H4 (cell line): ENCODE results near the gene ENTPD8. TPM values are rescaled to one million over a fixed set of nuclear protein-coding genes. Genes with fewer than 3 reads are reported as not detected.
A peak's percentile ranks its signal among the peaks of the same experiment; 100 is the strongest.

Experiments
- DNase-seq: peaks from one replicate; pipeline ENCODE4 v3.0.0-alpha.2; 2015; ENCODE audit warnings: low spot score
- total RNA-seq: library from RNA; depleted of rRNA; stranded (reverse); fragments of >200 nt; shearing (Covaris generic); gene quantifications from 2 replicates; pipeline ENCODE4 v1.2.3, GENCODE V29; 2014

The ENTPD8 gene
- total RNA-seq, 1 experiment from 2014 or later = 0.08 TPM

DNA sequence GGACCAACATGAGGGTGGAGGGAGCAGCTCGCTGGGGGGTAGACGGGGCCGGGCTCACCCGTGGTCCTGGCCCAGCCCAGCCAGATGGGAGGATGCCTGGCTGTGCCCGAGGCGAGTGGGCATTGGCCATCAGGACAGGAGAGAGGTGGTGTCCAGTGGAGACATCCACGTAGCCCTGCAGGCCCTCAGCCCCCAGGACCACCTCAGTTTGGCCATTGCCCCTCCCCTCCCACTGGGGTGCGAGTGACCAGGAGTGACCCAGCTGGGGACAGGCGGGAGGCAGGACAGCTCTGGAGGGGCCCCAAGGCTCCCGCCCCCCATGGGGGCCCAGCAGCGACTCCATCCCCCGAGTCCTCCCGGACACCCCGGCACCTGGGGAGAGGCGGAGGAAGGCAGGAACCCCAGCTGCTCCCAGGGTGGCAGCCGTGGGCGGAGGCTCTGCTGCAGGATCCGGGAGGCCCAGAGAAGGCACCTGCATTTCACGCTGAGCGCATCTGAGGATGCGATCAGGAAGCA is 9.7 kb downstream of the ENTPD8 start:
- no peak for DNase-seq

- no peak for DNase-seq
Measured at GRCh38 chr9:137430723-137431415, 10.3 kb downstream of the ENTPD8 start.

- DNase-seq = no peak
Measured at GRCh38 chr9:137429974-137430722, 11.0 kb downstream of the ENTPD8 start.

DNA sequence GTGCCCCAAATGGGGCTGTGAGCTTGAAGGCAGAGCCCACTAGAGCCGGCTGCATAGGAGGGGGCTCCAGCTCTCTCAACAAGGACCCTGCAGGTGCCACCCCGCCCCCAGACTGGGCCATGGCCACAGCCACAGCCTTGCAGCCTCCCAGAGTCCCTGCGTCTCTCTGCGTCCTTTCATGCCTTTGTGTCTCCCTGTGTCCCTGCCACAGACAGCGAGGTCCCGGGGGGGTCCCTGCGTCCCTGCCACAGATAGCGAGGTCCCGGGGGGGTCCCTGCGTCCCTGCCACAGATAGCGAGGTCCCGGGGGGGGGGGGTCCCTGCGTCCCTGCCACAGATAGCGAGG is 11.6 kb downstream of the ENTPD8 start:
- DNase-seq = no peak

GRCh38 chr9:137428841-137429545 is 12.2 kb downstream of the ENTPD8 start:
- DNase-seq = no peak

GRCh38 chr9:137428311-137428630 is 12.9 kb downstream of the ENTPD8 start:
- DNase-seq = no peak

GRCh38 chr9:137427454-137428310 is 13.5 kb downstream of the ENTPD8 start:
- DNase-seq = no peak

GRCh38 chr9:137426018-137426681 is 15.0 kb downstream of the ENTPD8 start:
- DNase-seq = no peak

DNA sequence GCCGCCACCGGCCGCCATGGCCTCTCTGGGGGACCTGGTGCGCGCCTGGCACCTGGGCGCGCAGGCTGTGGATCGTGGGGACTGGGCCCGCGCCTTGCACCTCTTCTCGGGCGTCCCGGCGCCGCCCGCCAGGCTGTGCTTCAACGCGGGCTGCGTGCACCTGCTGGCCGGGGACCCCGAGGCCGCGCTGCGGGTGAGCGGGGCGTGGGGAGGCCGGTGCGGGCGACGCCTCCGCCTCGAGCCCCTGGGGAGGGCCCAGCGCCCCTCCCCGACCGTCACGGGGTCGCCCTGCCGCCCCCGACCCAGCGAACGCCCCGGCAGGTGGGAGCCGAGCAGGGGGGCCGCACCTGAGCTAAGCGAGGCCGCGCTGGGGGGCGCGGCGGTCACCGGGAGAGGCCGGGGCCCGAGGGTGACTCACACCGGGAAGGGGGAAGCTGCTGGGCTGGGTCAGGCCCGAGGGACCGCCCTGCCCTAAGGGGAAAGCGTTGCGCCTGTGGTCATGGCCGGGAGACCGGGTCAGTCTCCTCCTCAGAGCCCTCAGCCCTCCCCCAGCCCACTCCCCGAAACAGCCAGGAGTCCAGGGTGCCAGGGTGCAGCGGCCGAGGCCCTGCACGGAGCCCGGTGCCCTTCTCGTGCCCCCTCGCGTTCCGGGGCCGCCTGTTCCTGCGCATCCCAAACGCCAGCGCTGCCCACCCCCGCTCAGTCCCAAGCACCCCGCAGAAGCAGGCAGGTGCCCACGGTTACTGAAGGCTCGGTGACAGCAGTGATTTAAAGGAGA is 17.5 kb downstream of the ENTPD8 start:
- DNase-seq = no peak

GRCh38 chr9:137422604-137423513 is 18.3 kb downstream of the ENTPD8 start, which contains the start of the genes EXD3 and NOXA1:
EXD3 (minus strand) TSS chr9:137423162; CDS start chr9:137395357, 27,805 bp downstream.
NOXA1 (plus strand) TSS chr9:137423393; CDS start chr9:137423530, 137 bp downstream.
- DNase-seq = peak; percentile 74

- DNase-seq = no peak
Measured at GRCh38 chr9:137421838-137422603, 19.1 kb downstream of the ENTPD8 start.

DNA sequence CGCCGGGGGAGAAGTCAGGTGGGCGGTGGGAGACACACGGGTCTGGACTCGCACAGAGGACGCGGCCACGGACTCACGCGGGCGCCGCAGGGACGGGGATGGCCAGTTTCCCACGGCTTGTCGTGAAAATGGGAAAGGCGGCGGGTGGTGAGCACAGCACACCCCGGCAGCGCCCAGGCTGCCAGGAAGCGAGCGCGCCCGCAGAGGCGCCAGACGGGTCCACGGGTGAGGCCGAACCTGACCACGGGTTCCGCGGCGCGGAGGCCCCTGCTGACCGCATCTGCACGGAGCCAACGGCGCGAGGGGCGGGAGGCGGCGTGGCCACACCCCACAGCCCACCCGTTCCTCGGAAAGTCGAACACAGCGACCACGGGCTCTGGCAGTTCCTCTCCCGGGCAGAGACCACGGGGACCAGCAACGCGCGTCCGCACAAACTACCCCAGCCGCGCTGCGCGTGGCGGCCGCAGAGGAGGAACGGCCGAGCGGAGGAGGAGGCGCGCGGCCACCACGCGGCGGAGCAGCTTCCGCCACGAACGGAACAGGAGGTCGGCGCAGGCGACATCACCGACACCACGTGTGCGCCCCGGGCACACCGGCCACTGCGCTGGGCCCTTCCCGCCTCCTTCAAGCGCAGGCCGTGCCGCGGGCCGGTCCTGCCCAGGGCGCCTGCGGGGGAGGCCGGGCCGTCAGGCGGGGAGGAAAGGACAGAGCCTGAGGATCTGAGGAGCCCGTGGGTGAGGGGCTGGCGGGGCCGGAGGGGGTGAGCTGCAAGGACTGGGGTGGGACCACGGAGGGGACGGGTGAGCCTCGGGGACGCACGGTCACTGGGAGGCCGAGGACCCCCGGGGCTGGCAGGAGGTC is 23.8 kb downstream of the ENTPD8 start:
- no peak for DNase-seq

- no peak for DNase-seq
Measured at GRCh38 chr9:137416563-137417151, 24.5 kb downstream of the ENTPD8 start.

- no peak for DNase-seq
Measured at GRCh38 chr9:137416006-137416562, 25.1 kb downstream of the ENTPD8 start.

GRCh38 chr9:137415451-137415850 is 25.7 kb downstream of the ENTPD8 start:
- no peak for DNase-seq

- DNase-seq = no peak
Measured at GRCh38 chr9:137412431-137412830, 28.7 kb downstream of the ENTPD8 start.
